Measurements from ENCODE around the gene HOXD11. TPM values are rescaled to one million over a fixed set of nuclear protein-coding genes. Genes with fewer than 3 reads are reported as not detected.
A peak's percentile ranks its signal among the peaks of the same experiment; 100 is the strongest.

Gene HOXD11
- total RNA-seq, 2 donors from 2014 or later, result not detected

DNA sequence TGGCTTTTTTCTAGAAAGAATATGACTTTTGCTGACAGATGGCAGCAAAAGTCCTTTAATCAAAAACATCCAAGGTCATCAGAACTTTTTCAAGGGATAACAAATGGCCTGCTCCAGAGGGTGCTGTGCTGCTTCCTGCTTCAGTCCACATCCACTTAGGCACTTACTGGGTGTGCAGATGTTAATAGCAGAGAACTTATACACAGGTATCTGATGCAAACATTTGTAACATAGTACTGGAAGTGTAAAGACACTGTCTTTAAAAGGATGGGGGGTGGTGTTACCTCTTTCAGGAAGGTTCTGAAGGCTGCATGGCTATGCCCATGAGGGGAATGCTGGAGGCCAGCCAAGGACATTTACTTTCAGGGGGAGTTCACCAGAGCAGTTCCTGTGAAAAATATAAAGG is 28.0 kb downstream of the HOXD11 start:
- Histone ChIP-seq H3K4me3 (no peak overlapping the region), H3K27ac (no peak overlapping the region), H3K36me3 (no peaks in the 10 kb centered on the region), H3K9me3 (no peaks in the 10 kb centered on the region), H3K27me3 (peaks cover 45 to 68% of the 10 kb centered on the region in 2 donors), H3K4me1 (peaks cover 0 to 24% of the 10 kb centered on the region in 2 donors)
- no peak for TF ChIP-seq CTCF (IDR thresholded peaks at IDR 0.05)
- no peak for DNase-seq (ENCODE audit: low spot score)

- no peak for DNase-seq (ENCODE audit: low spot score)
- Histone ChIP-seq H3K27me3 (peaks cover 35 to 56% of the 10 kb centered on the region in 2 donors), H3K4me3 (peak overlapping the region; percentile 40 to 56), H3K9me3 (no peaks in the 10 kb centered on the region), H3K4me1 (peaks cover 0 to 27% of the 10 kb centered on the region in 2 donors), H3K27ac (peak overlapping the region; percentile 54 to 69), H3K36me3 (no peaks in the 10 kb centered on the region)
- no peak for TF ChIP-seq CTCF (IDR thresholded peaks at IDR 0.05)
Observed at GRCh38 chr2:176136374-176137251, 29.5 kb downstream of the HOXD11 start.

DNA sequence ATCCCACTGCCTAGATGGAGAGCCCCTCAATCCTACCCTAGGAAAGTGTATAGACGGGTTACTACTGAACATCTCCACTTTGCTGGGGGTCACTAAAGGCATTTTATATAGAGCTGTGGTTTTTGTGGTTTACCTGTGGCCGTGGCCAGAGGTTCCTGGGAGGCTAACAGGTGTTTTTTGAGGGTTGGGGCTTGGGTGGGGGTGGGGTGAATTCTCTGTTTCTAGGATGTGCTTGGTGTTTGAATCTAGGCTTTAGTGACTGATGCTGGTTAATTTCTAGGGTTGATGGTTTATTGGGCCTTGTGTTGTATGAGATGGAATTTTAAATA is 30.1 kb downstream of the HOXD11 start:
- Histone ChIP-seq H3K9me3 (no peaks in the 10 kb centered on the region), H3K4me3 (peak overlapping the region; percentile 40 to 56), H3K27me3 (peaks cover 29 to 50% of the 10 kb centered on the region in 2 donors), H3K27ac (peak overlapping the region; percentile 54 to 69), H3K4me1 (peaks cover 0 to 27% of the 10 kb centered on the region in 2 donors), H3K36me3 (no peaks in the 10 kb centered on the region)
- TF ChIP-seq CTCF (IDR thresholded peaks at IDR 0.05), result no peak
- DNase-seq (ENCODE audit: low spot score), result no peak

DNA sequence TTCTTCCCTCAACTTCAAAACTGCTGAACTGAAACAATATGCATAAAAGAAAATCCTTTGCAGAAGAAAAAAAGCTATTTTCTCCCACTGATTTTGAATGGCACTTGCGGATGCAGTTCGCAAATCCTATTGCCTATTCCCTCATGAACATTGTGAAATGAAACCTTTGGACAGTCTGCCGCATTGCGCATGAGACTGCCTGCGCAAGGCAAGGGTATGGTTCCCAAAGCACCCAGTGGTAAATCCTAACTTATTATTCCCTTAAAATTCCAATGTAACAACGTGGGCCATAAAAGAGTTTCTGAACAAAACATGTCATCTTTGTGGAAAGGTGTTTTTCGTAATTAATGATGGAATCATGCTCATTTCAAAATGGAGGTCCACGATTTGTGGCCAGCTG is 30.8 kb downstream of the HOXD11 start:
- Histone ChIP-seq H3K4me3 (no peak overlapping the region), H3K4me1 (peaks cover 0 to 27% of the 10 kb centered on the region in 2 donors), H3K27ac (no peak overlapping the region), H3K9me3 (no peaks in the 10 kb centered on the region), H3K27me3 (peaks cover 25 to 43% of the 10 kb centered on the region in 2 donors), H3K36me3 (no peaks in the 10 kb centered on the region)
- TF ChIP-seq CTCF (IDR thresholded peaks at IDR 0.05), result no peak
- DNase-seq (ENCODE audit: low spot score), result no peak

- H3K4me1 ChIP-seq, result peaks cover 0 to 27% of the 10 kb centered on the region in 2 donors
- DNase-seq (ENCODE audit: low spot score), result no peak
- TF ChIP-seq CTCF (IDR thresholded peaks at IDR 0.05), result no peak
- no peak overlapping the region for H3K4me3 ChIP-seq
- no peaks in the 10 kb centered on the region for H3K36me3 ChIP-seq
- H3K27me3 ChIP-seq, result peaks cover 21 to 40% of the 10 kb centered on the region in 2 donors
- H3K9me3 ChIP-seq, result no peaks in the 10 kb centered on the region
- no peak overlapping the region for H3K27ac ChIP-seq
Observed at GRCh38 chr2:176138526-176138922, 31.4 kb downstream of the HOXD11 start.

All from right atrium auricular region (tissue), 2 donors.